ENCODE results near the gene P2RX3.

DNA sequence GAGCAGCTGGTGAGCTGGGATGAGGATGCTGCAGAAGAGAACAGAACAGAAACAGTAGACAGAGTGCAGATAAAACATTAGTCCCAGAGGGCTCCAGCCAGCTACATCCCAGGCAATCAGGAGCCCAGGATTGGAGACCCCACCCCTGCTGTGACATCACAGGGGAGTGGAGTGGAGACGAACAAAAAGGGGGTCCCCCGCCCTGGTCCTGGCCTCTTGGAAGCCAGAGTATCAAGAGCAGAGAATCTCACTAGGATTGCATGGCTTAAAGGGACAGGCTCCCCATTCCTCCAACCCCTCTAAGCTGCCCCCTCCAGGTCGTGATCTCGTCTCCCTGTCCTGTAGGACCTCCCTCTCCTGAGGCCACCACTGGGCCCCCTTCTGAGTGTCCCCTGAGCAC lies at the start of gene P2RX3:
- TF ChIP-seq GATA2 (IDR thresholded peaks at IDR 0.05; ENCODE audit: low read depth, low read length) (no peak), GATA3 (IDR thresholded peaks at IDR 0.05; ENCODE audit: low read depth, low read length) (no peak)
